GM23338 (cell line): ENCODE measurements around the gene SSBP2.

Source experiments
- CREB1 ChIP-seq: fragments of 250-450 bp; sonication (Bioruptor Pico); IDR thresholded peaks from 2 replicates; pipeline ENCODE4 v1.5.0; 2020; ENCODE audit warnings: low read depth, mild to moderate bottlenecking, moderate library complexity
- CTCF ChIP-seq, 2 experiments: fragments of 200-600 bp in 1 of 2; sonication (generic) in 1 of 2; conservative IDR thresholded peaks; 2 replicates each; pipeline versions ENCODE4 v1.5.1 to v1.6.1; 2016 to 2017; ENCODE audit warnings: antibody characterized with exemption in 2 of 2, low read depth in 2 of 2, mild to moderate bottlenecking in 2 of 2, moderate library complexity in 1 of 2
- EZH2 ChIP-seq: fragments of 200-600 bp; sonication (generic); IDR thresholded peaks from one replicate; pipeline ENCODE4 v1.8.0; 2017; ENCODE audit warnings: antibody characterized with exemption, mild to moderate bottlenecking, low read depth; ENCODE audit not compliant: unreplicated experiment
- EZH2phosphoT487 ChIP-seq: fragments of 200-600 bp; sonication (generic); IDR thresholded peaks from one replicate; pipeline ENCODE4 v1.8.1; 2018; ENCODE audit warnings: antibody characterized with exemption; ENCODE audit not compliant: unreplicated experiment
- JUNB ChIP-seq: IDR thresholded peaks from one replicate; pipeline ENCODE4 v1.6.1; 2016; ENCODE audit warnings: antibody characterized with exemption; ENCODE audit not compliant: unreplicated experiment
- POLR2AphosphoS5 ChIP-seq: IDR thresholded peaks from 2 replicates; pipeline ENCODE4 v1.6.1; 2016; ENCODE audit warnings: antibody characterized with exemption, low read depth

- no peak for TF ChIP-seq CTCF (conservative IDR thresholded peaks at IDR 0.05; ENCODE audit: low read depth in 2 of 2)
- no peak for TF ChIP-seq EZH2
- TF ChIP-seq EZH2phosphoT487: no peak
- TF ChIP-seq POLR2AphosphoS5: no peak
- TF ChIP-seq CREB1 (CRISPR knock-in tag): no peak
- no peak for TF ChIP-seq JUNB
These were observed 6.5 kb upstream of the SSBP2 start for GRCh38 chr5:81757404-81757803.
